Keratinocyte (primary cell): ENCODE measurements around the gene TMPRSS11D. TPM values are rescaled to one million over a fixed set of nuclear protein-coding genes. Genes with fewer than 3 reads are reported as not detected.

Experiments
- DNase-seq: peaks from one replicate; pipeline ENCODE4 v3.0.0-alpha.2; 2011; ENCODE audit warnings: low read depth, missing footprints, low spot score
- FAIRE-seq: peaks from 2 replicates; lab custom pipeline; 2011; peaks lifted over from hg19 to GRCh38; lab: Jason Lieb, UNC
- H2AFZ ChIP-seq: 2 replicates; pipeline ENCODE4 v1.6.0; 2012; ENCODE audit warnings: low read length, control low read depth, inconsistent platforms; ENCODE audit not compliant: control insufficient read depth
- H3K27ac ChIP-seq: 2 replicates; pipeline ENCODE4 v1.5.1; 2011; ENCODE audit warnings: low read length; ENCODE audit not compliant: control insufficient read depth, insufficient read depth
- H3K27me3 ChIP-seq: 3 replicates; pipeline ENCODE4 v1.6.0; 2011; ENCODE audit warnings: low read length; ENCODE audit not compliant: control insufficient read depth, insufficient read depth; ENCODE audit errors: extremely low read depth
- H3K36me3 ChIP-seq, 2 experiments: 2 replicates in 1 of 2; 3 replicates in 1 of 2; pipeline ENCODE4 v1.5.1; 2011; ENCODE audit warnings: low read length in 2 of 2, mild to moderate bottlenecking in 1 of 2; ENCODE audit not compliant: control insufficient read depth in 2 of 2, insufficient read depth in 2 of 2; ENCODE audit errors: extremely low read depth in 1 of 2
- H3K4me1 ChIP-seq: 3 replicates; pipeline ENCODE4 v1.5.1; 2011; ENCODE audit warnings: low read length; ENCODE audit not compliant: control insufficient read depth, insufficient read depth; ENCODE audit errors: extremely low read depth
- H3K4me2 ChIP-seq: 3 replicates; pipeline ENCODE4 v1.6.0; 2011; ENCODE audit warnings: low read depth, low read length; ENCODE audit not compliant: control insufficient read depth, insufficient read depth; ENCODE audit errors: extremely low read depth
- H3K4me3 ChIP-seq, 3 experiments: fragments of 200-600 bp in 1 of 3; sonication (generic) in 1 of 3; 2 replicates in 2 of 3; 3 replicates in 1 of 3; pipeline ENCODE4 v1.5.1; 2011 to 2016; ENCODE audit warnings: low read length in 3 of 3, mild to moderate bottlenecking in 3 of 3, control low read depth in 2 of 3, inconsistent platforms in 1 of 3, low read depth in 1 of 3, mixed read lengths in 1 of 3, mixed run types in 1 of 3, moderate library complexity in 1 of 3; ENCODE audit not compliant: control insufficient read depth in 2 of 3, insufficient read depth in 2 of 3; ENCODE audit errors: extremely low read depth in 1 of 3
- H3K79me2 ChIP-seq: 2 replicates; pipeline ENCODE4 v1.6.0; 2012; ENCODE audit warnings: low read length; ENCODE audit not compliant: control insufficient read depth, insufficient read depth
- H3K9ac ChIP-seq: 3 replicates; pipeline ENCODE4 v1.6.0; 2011; ENCODE audit warnings: low read length; ENCODE audit not compliant: control insufficient read depth, insufficient read depth; ENCODE audit errors: extremely low read depth
- H3K9me1 ChIP-seq: 3 replicates; pipeline ENCODE4 v1.6.0; 2011; ENCODE audit warnings: low read length; ENCODE audit not compliant: control insufficient read depth, insufficient read depth; ENCODE audit errors: extremely low read depth
- H3K9me3 ChIP-seq: 2 replicates; pipeline ENCODE4 v1.5.1; 2012; ENCODE audit warnings: low read depth, low read length; ENCODE audit not compliant: control insufficient read depth
- H4K20me1 ChIP-seq: 3 replicates; pipeline ENCODE4 v1.6.0; 2011; ENCODE audit warnings: low read length; ENCODE audit not compliant: control insufficient read depth, insufficient read depth; ENCODE audit errors: extremely low read depth
- EZH2 ChIP-seq: IDR thresholded peaks from one replicate; pipeline ENCODE4 v1.6.1; 2012; ENCODE audit warnings: inconsistent platforms, mild to moderate bottlenecking, low read length, moderate library complexity
- dilution Hi-C: fragments of 300-500 bp; cut with MboI; formaldehyde crosslinking; loops from one replicate; pipeline ENCODE4 v1.7.0; 2020; ENCODE audit warnings: low sequenced_read_pairs; ENCODE audit not compliant: extremely low pct_ligation_motif_present
- polyA plus RNA-seq, 5 experiments: library from polyadenylated mRNA; depleted of rRNA in 3 of 5; stranded (reverse) in 3 of 5; stranded (forward) in 1 of 5; unstranded in 1 of 5; fragments of >200 nt; gene quantifications; 1 replicate in 1 of 5; 2 replicates in 3 of 5; 3 replicates in 1 of 5; pipeline versions ENCODE4 v1.2.1 to v1.2.3, GENCODE V29; 2011 to 2012; ENCODE audit warnings: missing spikeins in 2 of 5, low read depth in 1 of 5, low replicate concordance in 1 of 5
- TF ChIP-seq, protein P1 (sequence below), 3 experiments: IDR thresholded peaks in 1 of 3; conservative IDR thresholded peaks in 1 of 3; optimal IDR thresholded peaks in 1 of 3; 2 replicates in 2 of 3; 3 replicates in 1 of 3; pipeline versions ENCODE3 to v1.5.1; 2011; ENCODE audit warnings: low read length in 3 of 3, mild to moderate bottlenecking in 3 of 3, moderate library complexity in 2 of 3, control low read depth in 1 of 3, inconsistent platforms in 1 of 3; ENCODE audit not compliant: insufficient read depth in 2 of 3; ENCODE audit errors: extremely low read depth in 1 of 3

Gene TMPRSS11D
- polyA plus RNA-seq, 1 donor (not counting 4 experiments of a cell fraction or from before 2014, with no cell fraction given) = 0.28 TPM

- Histone ChIP-seq H2AFZ (no peak overlapping the region), H3K27me3 (no peaks in the 10 kb centered on the region), H3K4me3 (no peak overlapping the region), H3K9me3 (no peaks in the 10 kb centered on the region), H3K4me1 (no peaks in the 10 kb centered on the region), H3K4me2 (no peak overlapping the region), H4K20me1 (no peaks in the 10 kb centered on the region), H3K27ac (no peak overlapping the region), H3K36me3 (no peaks in the 10 kb centered on the region), H3K9ac (no peak overlapping the region), H3K9me1 (no peaks in the 10 kb centered on the region), H3K79me2 (no peaks in the 10 kb centered on the region)
- TF ChIP-seq EZH2 = no peak
- TF ChIP-seq, protein P1, sequence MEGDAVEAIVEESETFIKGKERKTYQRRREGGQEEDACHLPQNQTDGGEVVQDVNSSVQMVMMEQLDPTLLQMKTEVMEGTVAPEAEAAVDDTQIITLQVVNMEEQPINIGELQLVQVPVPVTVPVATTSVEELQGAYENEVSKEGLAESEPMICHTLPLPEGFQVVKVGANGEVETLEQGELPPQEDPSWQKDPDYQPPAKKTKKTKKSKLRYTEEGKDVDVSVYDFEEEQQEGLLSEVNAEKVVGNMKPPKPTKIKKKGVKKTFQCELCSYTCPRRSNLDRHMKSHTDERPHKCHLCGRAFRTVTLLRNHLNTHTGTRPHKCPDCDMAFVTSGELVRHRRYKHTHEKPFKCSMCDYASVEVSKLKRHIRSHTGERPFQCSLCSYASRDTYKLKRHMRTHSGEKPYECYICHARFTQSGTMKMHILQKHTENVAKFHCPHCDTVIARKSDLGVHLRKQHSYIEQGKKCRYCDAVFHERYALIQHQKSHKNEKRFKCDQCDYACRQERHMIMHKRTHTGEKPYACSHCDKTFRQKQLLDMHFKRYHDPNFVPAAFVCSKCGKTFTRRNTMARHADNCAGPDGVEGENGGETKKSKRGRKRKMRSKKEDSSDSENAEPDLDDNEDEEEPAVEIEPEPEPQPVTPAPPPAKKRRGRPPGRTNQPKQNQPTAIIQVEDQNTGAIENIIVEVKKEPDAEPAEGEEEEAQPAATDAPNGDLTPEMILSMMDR (optimal IDR thresholded peaks at IDR 0.05 in 1 of 3, IDR thresholded peaks at IDR 0.05 in 1 of 3, conservative IDR thresholded peaks at IDR 0.05 in 1 of 3; ENCODE audit: extremely low read depth in 1 of 3, insufficient read depth in 2 of 3, low read length in 3 of 3) = peak in 2 of 3 experiments; percentile 35 to 51
- FAIRE-seq (no peak), DNase-seq (no peak)
- dilution Hi-C loops = no loop called here
Measured at GRCh38 chr4:67909905-67910584, 26.2 kb upstream of the TMPRSS11D start.

DNA sequence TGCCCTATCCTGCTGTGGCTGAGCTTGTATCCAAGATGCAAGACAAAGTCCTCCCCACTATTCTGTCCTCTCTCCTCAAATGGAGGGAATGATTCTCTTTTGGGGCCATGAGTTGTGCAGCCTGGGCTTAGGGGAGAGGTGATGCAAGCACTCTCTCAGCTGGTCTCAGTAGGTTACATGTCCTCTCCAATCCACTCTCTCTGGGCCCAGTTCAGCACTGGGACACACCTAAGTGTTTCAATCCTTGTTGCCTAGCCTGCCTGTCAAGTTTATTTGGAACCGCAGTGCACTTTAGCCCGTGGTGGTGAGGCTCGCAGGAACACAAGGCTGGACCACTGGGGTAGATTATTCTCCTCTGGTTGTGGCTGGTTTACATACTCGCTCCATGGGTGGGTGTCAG, 23.8 kb upstream of the TMPRSS11D start:
- H3K4me3 ChIP-seq = no peak overlapping the region
- no peaks in the 10 kb centered on the region for H3K79me2 ChIP-seq
- no peaks in the 10 kb centered on the region for H3K9me3 ChIP-seq
- no peaks in the 10 kb centered on the region for H3K9me1 ChIP-seq
- H3K27me3 ChIP-seq = no peaks in the 10 kb centered on the region
- DNase-seq (no peak), FAIRE-seq (no peak)
- H4K20me1 ChIP-seq = no peaks in the 10 kb centered on the region
- no peak overlapping the region for H3K27ac ChIP-seq
- H3K4me1 ChIP-seq = no peaks in the 10 kb centered on the region
- no peak overlapping the region for H2AFZ ChIP-seq
- H3K9ac ChIP-seq = no peak overlapping the region
- H3K36me3 ChIP-seq = no peaks in the 10 kb centered on the region
- no peak overlapping the region for H3K4me2 ChIP-seq
- no peak for TF ChIP-seq EZH2
- TF ChIP-seq, protein P1 (optimal IDR thresholded peaks at IDR 0.05 in 1 of 3, IDR thresholded peaks at IDR 0.05 in 1 of 3, conservative IDR thresholded peaks at IDR 0.05 in 1 of 3; ENCODE audit: extremely low read depth in 1 of 3, insufficient read depth in 2 of 3, low read length in 3 of 3) = no peak
- dilution Hi-C loops = no loop called here
